Stimulated activated CD4-positive, alpha-beta T cell treated with anti-CD3 and anti-CD28 coated beads, Interleukin-4, amount 100 ng/mL, for 4 hours (primary cell): ENCODE results near the gene OMP.

Source experiments
- DNase-seq, 2 experiments: peaks; one replicate each; pipeline ENCODE4 v3.0.0-alpha.2; 2020

OMP gene

DNA sequence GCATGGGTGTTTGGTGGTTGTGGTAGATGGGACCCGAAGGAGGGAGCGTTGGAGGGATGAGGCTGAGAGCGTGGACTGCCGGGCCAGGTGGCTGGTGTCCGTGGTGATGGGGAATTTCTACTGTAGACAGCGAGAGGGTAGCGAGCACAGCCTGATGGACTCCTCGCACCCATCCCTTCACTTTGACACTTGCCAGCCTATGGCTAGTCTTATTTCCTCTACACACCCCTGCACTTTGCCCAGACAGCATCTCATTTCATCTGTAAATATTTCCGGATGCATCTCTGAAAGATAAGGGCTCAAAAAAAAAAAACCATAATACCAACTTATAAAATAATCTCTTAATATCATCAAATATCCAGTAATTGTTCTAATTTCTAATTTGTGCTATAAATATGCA lies 5.8 kb downstream of the OMP start:
- no peak for DNase-seq

DNA sequence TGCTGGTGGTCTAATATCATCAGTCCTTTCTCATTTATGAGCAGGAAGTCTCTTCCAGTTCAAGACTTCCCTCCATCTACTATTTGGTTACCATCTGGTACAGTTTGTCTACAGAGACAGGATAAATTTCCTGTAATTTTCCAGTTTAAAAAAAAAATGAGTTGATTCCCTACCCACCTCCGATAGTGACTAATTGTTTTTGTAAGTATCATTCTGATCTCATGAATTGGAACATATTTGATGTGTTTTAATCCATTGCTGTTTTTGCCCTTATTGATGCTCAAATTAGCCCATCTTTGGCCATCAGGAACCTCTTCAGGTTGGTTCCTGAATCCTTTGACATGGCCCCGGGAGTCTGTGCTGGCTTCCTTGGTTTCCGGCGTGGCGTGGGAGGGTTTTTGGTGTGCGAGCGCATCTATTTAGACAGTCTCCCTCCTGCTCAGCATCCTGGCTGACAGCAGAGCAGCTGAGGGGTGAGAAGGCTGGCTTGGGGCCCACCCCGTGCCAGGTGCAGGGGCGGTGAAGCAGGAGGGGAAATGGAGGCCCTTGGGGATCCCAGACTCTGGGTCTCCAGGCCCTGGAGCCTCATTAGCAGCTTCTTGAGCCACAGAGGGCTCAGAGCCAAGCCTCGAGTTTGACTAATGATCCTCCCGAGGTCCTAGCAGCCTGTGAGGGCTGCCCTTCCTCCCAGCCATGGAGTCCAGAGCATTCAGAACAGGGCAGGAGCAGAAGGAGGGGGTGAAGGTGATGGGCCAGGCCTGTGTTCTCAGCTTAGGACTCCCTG lies 6.8 kb downstream of the OMP start:
- DNase-seq, result no peak

- DNase-seq, result no peak
Observed at GRCh38 chr11:77110836-77111235, 8.2 kb downstream of the OMP start.

DNA sequence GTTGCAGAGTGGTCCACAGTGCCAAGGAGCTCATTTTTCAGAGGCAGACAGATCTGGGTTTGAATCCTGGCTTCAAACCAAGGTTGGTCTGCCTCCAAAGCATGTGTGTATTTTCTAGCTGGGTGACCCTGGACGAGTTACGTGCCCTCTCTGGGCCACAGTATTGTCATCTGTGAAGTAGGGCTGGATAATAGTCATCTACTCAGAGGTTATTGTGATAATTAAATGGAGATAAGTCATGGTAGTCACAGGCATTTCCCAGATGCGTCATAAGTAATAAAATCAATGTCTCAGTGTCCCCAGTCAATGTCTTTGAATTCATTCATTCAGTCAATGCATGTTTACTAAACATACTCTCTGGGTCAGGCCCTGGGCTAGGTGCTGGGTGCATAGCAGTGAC lies 8.6 kb downstream of the OMP start:
- DNase-seq, result no peak

GRCh38 chr11:77111946-77112345 lies 9.3 kb downstream of the OMP start:
- no peak for DNase-seq

DNA sequence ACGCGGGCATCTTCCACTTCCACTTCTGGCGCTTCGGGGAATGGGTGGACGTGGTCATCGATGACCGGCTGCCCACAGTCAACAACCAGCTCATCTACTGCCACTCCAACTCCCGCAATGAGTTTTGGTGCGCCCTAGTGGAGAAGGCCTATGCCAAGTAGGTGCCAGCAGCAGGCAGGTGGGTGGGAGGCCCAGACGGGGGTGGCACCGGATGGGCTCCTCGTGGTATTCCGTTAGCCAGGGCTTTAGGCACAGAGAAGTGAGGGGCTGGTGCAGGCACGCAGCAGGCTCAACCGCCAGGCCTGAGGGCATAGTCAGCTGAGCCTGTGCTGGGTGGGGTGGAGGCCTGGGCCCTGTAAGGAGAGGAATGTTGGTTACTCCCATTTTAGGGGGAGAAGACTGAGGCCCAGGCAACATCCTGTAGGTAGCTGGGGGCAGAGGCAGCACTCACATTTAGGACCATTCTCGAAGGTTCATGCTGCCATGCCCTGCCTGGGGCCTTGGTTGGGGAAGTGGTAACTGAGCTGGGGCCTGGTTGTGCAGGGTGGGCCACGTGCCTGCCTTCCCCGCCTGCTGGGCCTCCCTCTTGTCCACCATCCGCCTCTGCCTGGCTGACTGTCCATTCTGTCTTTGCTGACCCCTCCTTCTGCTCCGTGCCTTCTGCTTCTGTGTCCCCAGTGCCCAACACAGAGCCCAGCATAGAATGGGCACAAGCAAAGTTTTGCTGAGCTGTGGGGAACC lies 10.2 kb downstream of the OMP start:
- no peak for DNase-seq

GRCh38 chr11:77113382-77114088 lies 10.9 kb downstream of the OMP start:
- DNase-seq, result no peak

- no peak for DNase-seq
Observed at GRCh38 chr11:77114089-77114463, 11.4 kb downstream of the OMP start.

- DNase-seq, result no peak
Observed at GRCh38 chr11:77115181-77115611, 12.6 kb downstream of the OMP start.

DNA sequence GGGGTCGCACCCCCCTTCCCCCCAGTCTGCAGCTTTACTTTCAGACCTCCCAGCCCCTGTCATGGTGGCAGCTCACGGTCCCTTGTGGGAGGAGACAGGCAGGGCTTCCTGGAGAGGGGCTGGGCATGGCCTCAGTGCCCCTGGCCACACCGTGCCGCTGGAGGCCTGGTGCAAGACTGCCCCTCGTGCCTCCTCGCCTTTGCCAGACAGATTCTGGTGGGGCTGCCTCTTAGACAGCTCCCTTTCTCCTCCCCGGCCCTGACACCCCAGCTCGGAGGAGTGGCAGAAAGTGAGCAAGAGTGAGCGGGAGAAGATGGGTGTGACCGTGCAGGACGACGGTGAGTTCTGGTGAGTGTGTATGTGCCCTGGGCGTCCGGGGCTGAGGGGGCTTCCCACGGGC lies 13.3 kb downstream of the OMP start:
- DNase-seq, result no peak

DNA sequence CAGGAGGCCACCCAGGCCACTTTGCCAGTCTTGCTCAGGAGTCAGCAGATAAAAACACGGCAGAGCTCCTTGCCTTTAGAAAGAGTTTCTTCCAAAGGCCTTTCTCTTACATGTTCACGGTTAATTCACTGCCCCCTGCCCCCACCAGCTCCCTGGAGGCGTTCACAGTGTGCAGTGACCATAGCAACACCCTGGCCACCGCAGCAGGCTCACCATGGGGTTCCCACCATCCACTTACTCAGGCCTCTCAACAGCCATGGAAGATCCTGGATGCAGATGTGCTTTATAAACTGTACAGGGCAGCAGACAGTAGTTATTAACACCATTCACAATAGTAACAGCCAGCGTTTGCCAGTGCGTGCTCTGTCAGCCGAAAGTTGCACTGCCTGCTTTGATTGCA lies 14.9 kb downstream of the OMP start:
- no peak for DNase-seq

DNA sequence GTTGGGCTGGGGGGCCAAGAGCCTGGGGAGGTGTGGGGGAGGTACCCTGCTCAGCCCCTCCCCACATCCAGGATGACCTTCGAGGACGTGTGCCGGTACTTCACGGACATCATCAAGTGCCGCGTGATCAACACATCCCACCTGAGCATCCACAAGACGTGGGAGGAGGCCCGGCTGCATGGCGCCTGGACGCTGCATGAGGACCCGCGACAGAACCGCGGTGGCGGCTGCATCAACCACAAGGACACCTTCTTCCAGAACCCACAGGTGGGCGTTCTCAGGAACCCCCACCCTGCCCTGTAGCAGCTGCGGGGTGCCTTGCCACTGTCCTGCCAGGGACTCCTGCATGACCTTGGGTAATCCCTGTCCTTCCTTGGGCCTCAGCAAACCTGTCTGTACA lies 15.4 kb downstream of the OMP start:
- DNase-seq, result no peak

DNA sequence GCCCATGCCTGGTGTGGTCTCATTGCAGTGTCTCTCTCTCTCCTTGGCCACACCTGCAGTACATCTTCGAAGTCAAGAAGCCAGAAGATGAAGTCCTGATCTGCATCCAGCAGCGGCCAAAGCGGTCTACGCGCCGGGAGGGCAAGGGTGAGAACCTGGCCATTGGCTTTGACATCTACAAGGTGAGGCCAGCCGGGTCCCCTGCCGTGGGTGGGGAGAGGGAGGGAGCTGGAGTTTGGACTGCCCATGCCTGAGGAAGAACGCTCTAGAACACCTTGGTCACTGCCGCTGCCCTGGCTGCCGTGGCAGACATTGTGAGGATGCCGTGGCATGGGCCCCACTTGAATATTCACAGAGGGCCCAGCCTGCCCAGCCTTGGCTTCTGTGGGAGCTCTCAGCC lies 16.3 kb downstream of the OMP start:
- no peak for DNase-seq

GRCh38 chr11:77119531-77119936 lies 16.9 kb downstream of the OMP start:
- DNase-seq, result no peak

GRCh38 chr11:77120571-77120970 lies 17.9 kb downstream of the OMP start:
- no peak for DNase-seq

- DNase-seq, result no peak
Observed at GRCh38 chr11:77121096-77121640, 18.5 kb downstream of the OMP start.

DNA sequence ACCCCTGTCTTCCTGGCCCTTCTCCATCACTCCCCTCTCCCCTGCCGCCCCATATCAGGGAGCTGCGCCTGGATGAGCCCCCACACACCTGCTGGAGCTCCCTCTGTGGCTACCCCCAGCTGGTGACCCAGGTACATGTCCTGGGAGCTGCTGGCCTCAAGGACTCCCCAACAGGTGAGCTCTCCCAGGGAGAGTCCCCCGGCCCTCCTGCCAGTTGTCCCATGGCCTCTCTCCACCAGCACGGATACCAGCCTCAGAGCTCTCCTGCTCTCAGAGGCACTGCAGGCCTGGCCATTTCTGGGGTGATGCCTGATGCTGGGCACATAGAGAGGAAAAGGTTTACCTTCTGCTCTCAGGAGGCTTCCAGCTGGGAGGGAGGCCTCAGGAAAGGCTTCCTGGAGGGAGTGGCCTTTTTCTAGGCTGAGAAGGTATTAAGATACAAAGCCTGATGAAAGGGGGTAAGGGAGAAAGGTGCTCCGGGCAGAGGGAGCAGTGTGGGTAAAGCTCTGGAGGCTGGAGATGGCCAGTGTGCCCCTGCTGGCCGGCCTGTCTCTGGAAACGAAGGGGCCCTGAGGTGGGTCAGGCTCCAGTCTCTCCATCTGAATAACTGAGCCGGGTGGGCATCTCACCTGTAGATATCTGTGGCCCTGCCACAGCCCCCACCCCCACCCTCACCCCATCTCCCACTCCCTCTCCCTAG lies 19.4 kb downstream of the OMP start:
- no peak for DNase-seq

GRCh38 chr11:77122576-77123212 lies 20.1 kb downstream of the OMP start:
- no peak for DNase-seq

- no peak for DNase-seq
Observed at GRCh38 chr11:77123591-77123990, 21.0 kb downstream of the OMP start.

- no peak for DNase-seq
Observed at GRCh38 chr11:77124041-77124440, 21.4 kb downstream of the OMP start.

GRCh38 chr11:77124488-77124887 lies 21.8 kb downstream of the OMP start:
- no peak for DNase-seq

GRCh38 chr11:77125191-77125590 lies 22.6 kb downstream of the OMP start:
- DNase-seq, result no peak
